ENCODE data around the gene PRELID1. TPM values are rescaled to one million over a fixed set of nuclear protein-coding genes. Genes with fewer than 3 reads are reported as not detected.

Gene PRELID1, protein sequence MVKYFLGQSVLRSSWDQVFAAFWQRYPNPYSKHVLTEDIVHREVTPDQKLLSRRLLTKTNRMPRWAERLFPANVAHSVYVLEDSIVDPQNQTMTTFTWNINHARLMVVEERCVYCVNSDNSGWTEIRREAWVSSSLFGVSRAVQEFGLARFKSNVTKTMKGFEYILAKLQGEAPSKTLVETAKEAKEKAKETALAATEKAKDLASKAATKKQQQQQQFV
- total RNA-seq: 113 and 239 TPM in 2 replicates

DNA sequence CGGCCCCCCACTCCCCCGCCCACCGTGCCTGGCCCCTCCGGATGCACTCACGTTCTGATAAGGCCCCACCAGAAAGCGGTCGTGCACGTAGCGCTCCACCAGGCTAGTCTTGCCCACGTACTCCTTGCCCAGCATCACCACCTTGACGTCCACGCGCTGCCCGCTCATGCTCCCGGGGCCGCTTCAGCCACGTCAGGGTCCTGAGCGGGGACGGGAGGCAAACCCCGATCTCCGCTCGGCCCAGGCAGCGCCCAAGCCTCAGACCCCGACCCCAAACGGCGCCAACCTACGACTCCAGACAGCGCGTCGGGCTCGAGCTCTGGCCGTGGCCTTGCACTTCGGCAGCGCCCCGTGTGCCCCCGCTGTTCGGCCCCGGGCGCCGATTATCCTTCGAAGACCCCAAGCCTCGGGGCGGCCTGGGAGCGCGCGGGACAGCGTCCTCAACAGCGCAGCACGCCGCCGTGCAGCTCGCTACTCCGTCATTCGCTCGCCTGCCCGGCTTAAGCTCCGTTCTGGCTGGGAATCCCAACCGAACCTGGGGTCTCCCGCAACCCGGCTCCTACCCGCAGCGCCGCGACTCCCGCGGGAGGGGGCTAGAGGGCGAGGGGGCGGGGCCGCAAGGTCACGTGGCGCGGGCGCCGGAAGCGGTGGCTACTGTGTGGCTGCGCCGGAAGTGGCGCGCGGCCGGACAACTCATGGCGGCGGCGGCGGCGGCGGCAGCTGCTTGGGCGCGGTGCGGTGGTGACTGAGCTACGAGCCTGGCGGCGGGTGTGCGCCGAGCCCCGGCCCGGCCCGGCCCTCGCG lies at the start of gene PRELID1, which contains the start of gene RAB24:
Gene PRELID1 (plus strand): TSS at position 679 of the 804 bp plus-strand sequence. CDS start 187 bp downstream, outside the sequence.
Gene RAB24 (minus strand): TSS at position 599 of the 804 bp plus-strand sequence. CDS start 431 bp downstream, at position 168.

DNA sequence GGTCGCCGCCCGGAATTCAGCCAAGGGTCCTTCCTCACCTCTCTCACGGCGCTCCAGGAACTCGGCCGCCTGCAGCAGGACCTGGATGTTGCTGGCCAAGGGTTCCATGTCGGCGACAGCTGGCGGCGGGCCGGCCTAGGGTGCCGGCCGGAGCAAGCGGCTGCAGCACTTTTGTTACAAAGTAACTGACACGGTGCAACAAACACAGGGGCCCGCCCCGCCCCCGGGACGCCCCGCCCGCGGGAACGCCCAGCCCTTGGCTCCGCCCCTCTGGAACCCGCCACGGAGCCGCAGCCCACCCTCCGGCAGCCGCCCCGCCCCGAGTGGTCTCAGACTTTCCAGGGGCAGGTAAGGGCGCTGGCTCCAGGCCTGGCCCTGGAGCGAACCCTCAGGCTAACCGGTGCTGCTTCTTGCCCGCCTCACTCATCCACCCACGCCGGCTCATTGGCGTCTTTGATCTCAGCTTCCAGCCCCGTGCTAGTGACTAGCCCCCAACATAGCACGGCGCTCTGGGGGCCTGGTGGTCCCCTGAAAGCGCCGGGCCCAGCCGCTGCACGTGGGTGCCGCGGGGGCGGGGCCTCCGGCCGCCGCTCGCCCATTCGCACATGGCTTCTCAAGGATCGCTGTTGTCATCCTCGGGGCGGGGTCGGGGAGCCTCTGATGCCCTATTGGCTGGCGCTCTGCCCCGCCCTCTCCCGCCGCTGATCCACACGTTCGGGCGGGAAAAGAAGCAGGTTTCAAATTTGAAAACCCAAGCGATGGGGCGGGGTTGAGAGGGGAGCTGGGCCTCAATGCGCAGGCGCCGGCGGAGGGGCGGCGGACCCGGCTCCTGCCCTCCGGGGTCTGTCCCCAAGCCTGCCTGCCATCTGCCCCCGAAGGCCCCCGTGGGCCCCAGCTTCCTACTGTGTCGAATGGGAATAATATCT lies 8.4 kb downstream of the PRELID1 start, which contains the start of gene MXD3:
Gene MXD3 (minus strand): TSS at position 176 of the 926 bp plus-strand sequence. CDS start 68 bp downstream, at position 108.

DNA sequence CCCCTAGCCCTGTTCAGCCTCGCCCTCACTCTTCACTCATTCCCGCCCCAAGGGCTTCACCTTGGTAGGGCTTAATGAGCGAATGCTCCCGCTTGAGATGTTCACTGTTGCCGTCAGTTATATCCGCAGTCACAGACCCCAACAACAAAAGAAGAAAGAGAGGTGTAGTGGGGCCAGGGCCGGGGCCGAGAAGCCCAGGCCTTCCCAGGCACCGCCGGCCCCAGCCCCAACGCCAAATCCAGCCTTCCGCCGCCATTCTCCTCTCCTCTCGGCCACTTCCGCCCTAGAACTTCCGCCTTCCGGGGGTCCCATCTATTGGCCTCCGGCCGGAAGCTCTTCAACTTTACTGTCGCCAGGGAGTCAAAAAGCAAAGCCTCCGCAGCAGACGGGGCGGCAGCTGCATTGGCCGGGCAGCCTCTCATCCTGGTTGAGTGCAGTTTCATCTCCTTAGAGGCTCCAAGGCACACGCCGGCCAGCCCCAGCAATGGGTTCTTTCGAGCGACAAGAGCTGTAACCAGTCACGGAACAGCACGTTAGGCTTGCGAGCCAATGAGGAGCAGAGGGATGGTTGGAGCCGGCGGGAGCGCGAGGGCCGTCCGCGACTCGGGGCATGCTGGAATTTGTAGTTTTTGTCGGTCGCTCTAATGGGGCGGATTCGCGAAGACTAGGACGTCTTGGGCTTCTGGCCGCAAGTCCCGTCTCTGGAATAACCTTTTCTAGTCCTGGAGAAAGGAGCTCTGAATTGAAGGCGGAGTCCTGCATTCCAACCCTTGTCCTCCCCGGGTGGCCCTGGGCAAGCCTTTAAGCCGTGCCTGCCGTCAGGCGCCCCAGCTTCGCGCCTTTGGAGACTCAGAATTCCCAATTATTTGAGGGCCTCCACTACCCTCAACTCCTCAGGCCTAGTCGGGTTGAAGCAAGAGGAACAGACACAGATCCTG lies 48.1 kb downstream of the PRELID1 start, which contains the start of gene LMAN2:
Gene LMAN2 (minus strand): TSS at position 277 of the 938 bp plus-strand sequence. CDS start 21 bp downstream, at position 256.

Other genes with a start within 250 kb of the PRELID1 start
- 15.8 and 25.6 TPM in 2 replicates for gene FGFR4, start 216.9 kb upstream of the PRELID1 start, total RNA-seq
- gene NSD1, start 170.0 kb upstream of the PRELID1 start, total RNA-seq: 23.1 and 28.0 TPM in 2 replicates
- 15.2 and 26.5 TPM in 2 replicates for gene RAB24, start 80 bp upstream of the PRELID1 start, total RNA-seq
- 3.4 and 66.2 TPM in 2 replicates for gene MXD3, start 8.1 kb downstream of the PRELID1 start, total RNA-seq
- 336 and 347 TPM in 2 replicates for gene LMAN2, start 47.9 kb downstream of the PRELID1 start, total RNA-seq
- gene RGS14, start 54.1 kb downstream of the PRELID1 start, total RNA-seq: 12.2 and 24.7 TPM in 2 replicates
- not detected in 2 replicates for gene SLC34A1, start 80.6 kb downstream of the PRELID1 start, total RNA-seq
- gene PFN3, start 96.9 kb downstream of the PRELID1 start, total RNA-seq: not detected in 2 replicates
- 3.7 and 5.1 TPM in 2 replicates for gene F12, start 105.8 kb downstream of the PRELID1 start, total RNA-seq
- 25.4 and 59.0 TPM in 2 replicates for gene GRK6, start 122.9 kb downstream of the PRELID1 start, total RNA-seq
- 15.6 and 32.8 TPM in 2 replicates for gene PRR7, start 143.0 kb downstream of the PRELID1 start, total RNA-seq
- 331 and 348 TPM in 2 replicates for gene DBN1, start 169.8 kb downstream of the PRELID1 start, total RNA-seq
- 678 and 721 TPM in 2 replicates for gene PDLIM7, start 193.8 kb downstream of the PRELID1 start, total RNA-seq
- 0.25 and 1.1 TPM in 2 replicates for gene DOK3, start 206.0 kb downstream of the PRELID1 start, total RNA-seq
- 135 and 185 TPM in 2 replicates for gene DDX41, start 213.2 kb downstream of the PRELID1 start, total RNA-seq